HepG2 (cell line): ENCODE measurements around the gene PSMB3. TPM values are rescaled to one million over a fixed set of nuclear protein-coding genes. Genes with fewer than 3 reads are reported as not detected.
A peak's percentile ranks its signal among the peaks of the same experiment; 100 is the strongest.

Source experiments
- EED ChIP-seq: sonication (generic); formaldehyde crosslinking; IDR thresholded peaks from 2 replicates; pipeline ENCODE4 v1.5.0; 2020; ENCODE audit warnings: mild to moderate bottlenecking, missing genetic modification reagents
- ESRRA ChIP-seq: sonication (generic); formaldehyde crosslinking; IDR thresholded peaks from 2 replicates; pipeline ENCODE4 v1.5.1; 2020; ENCODE audit warnings: mild to moderate bottlenecking, low read depth, missing genetic modification reagents
- ETV5 ChIP-seq: IDR thresholded peaks from 2 replicates; pipeline ENCODE4 v1.6.1; 2018; ENCODE audit warnings: missing biosample characterization, missing genetic modification reagents, inconsistent platforms, borderline replicate concordance
- GFI1 ChIP-seq: sonication (generic); formaldehyde crosslinking; IDR thresholded peaks from 2 replicates; pipeline ENCODE4 v1.5.0; 2020; ENCODE audit warnings: missing genetic modification reagents, mild to moderate bottlenecking, borderline replicate concordance
- MAFK ChIP-seq, 2 experiments: IDR thresholded peaks in 1 of 2; conservative IDR thresholded peaks in 1 of 2; 2 replicates each; pipeline ENCODE4 v1.6.1; 2011; ENCODE audit warnings: improper control_type of control experiment in 2 of 2, low read length in 2 of 2
- MZF1 ChIP-seq: sonication (generic); formaldehyde crosslinking; IDR thresholded peaks from 2 replicates; pipeline ENCODE4 v1.8.1; 2023; ENCODE audit warnings: mild to moderate bottlenecking, missing genetic modification reagents, borderline replicate concordance
- SMAD3 ChIP-seq: sonication (generic); formaldehyde crosslinking; IDR thresholded peaks from 2 replicates; pipeline ENCODE4 v1.4.0; 2020; ENCODE audit warnings: missing genetic modification reagents
- SP1 ChIP-seq, 2 experiments: fragments of 450-650 bp in 1 of 2; sonication (generic) in 1 of 2; formaldehyde crosslinking in 1 of 2; IDR thresholded peaks; 2 replicates each; pipeline versions ENCODE4 v1.4.0 to v1.6.1; 2016 to 2020; ENCODE audit warnings: missing genetic modification reagents in 1 of 2
- ZFP62 ChIP-seq: sonication (generic); formaldehyde crosslinking; IDR thresholded peaks from 2 replicates; pipeline ENCODE4 v1.4.0; 2020; ENCODE audit warnings: missing genetic modification reagents
- ZNF75D ChIP-seq: sonication (generic); formaldehyde crosslinking; IDR thresholded peaks from 2 replicates; pipeline ENCODE4 v1.8.1; 2023; ENCODE audit warnings: missing genetic modification reagents, mild to moderate bottlenecking, borderline replicate concordance
- polyA plus RNA-seq, 8 experiments: library from polyadenylated mRNA; depleted of rRNA in 3 of 8; stranded (reverse) in 7 of 8; unstranded in 1 of 8; fragments of >200 nt; fragmentation: Illumina TruSeq in 4 of 8; extraction: Trizol in 4 of 8; gene quantifications; 2 replicates each; pipeline versions ENCODE4 v1.2.1 to v1.2.3, GENCODE V29; 2011 to 2016; ENCODE audit warnings: low read depth in 4 of 8, missing spikeins in 1 of 8, mixed read lengths in 1 of 8; ENCODE audit not compliant: insufficient read depth in 1 of 8
- total RNA-seq, 5 experiments: library from RNA; depleted of rRNA; stranded (reverse); fragments of >200 nt; fragmentation: Illumina TruSeq; extraction: Trizol; gene quantifications; 2 replicates each; pipeline ENCODE4 v1.2.3, GENCODE V29; 2016; ENCODE audit warnings: low read depth in 1 of 5
- TF ChIP-seq, protein P1 (sequence below): sonication (generic); formaldehyde crosslinking; IDR thresholded peaks from 2 replicates; pipeline ENCODE4 v1.9.0; 2021; ENCODE audit warnings: mild to moderate bottlenecking, missing genetic modification reagents
- TF ChIP-seq, protein P2 (sequence below): sonication (generic); formaldehyde crosslinking; IDR thresholded peaks from 2 replicates; pipeline ENCODE4 v1.4.0; 2020; ENCODE audit warnings: missing genetic modification reagents
- TF ChIP-seq, protein P3 (sequence below): sonication (generic); formaldehyde crosslinking; IDR thresholded peaks from 2 replicates; pipeline ENCODE4 v1.4.0; 2020; ENCODE audit warnings: missing genetic modification reagents
- TF ChIP-seq, protein P4 (sequence below): IDR thresholded peaks from 2 replicates; pipeline ENCODE4 v1.6.1; 2016; ENCODE audit warnings: low read depth, missing genetic modification reagents, missing compliant biosample characterization

PSMB3 gene
- total and polyA plus RNA-seq, 2 of the 13 experiments (the other 11 are each of a cell fraction or from before 2014, with no cell fraction given) = 366 to 517 TPM

DNA sequence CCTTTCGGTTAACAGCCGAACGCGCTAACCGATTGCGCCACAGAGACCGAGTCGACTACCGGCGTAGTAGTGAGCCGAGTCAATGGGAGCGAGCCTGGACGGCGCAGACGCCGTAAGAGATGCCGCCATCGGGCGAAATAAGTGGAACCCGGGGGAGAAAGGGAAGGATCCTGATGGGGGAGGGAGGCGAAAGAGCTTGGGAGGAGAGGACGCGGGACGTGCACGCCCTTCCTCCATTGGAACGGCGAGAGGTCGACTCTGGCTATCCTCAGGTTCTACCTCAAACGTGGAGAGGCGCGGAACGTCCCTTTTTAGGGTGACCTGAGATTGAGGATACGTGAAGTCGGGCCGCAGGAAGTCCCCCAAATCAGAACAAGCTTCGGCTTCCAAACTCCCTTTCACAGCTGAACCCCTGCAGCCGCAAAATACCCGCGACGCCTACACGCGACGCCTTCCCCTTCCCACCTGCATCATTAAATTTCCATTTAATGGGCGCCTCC is 683 bp upstream of the PSMB3 start (continued):
- TF ChIP-seq, protein P1, sequence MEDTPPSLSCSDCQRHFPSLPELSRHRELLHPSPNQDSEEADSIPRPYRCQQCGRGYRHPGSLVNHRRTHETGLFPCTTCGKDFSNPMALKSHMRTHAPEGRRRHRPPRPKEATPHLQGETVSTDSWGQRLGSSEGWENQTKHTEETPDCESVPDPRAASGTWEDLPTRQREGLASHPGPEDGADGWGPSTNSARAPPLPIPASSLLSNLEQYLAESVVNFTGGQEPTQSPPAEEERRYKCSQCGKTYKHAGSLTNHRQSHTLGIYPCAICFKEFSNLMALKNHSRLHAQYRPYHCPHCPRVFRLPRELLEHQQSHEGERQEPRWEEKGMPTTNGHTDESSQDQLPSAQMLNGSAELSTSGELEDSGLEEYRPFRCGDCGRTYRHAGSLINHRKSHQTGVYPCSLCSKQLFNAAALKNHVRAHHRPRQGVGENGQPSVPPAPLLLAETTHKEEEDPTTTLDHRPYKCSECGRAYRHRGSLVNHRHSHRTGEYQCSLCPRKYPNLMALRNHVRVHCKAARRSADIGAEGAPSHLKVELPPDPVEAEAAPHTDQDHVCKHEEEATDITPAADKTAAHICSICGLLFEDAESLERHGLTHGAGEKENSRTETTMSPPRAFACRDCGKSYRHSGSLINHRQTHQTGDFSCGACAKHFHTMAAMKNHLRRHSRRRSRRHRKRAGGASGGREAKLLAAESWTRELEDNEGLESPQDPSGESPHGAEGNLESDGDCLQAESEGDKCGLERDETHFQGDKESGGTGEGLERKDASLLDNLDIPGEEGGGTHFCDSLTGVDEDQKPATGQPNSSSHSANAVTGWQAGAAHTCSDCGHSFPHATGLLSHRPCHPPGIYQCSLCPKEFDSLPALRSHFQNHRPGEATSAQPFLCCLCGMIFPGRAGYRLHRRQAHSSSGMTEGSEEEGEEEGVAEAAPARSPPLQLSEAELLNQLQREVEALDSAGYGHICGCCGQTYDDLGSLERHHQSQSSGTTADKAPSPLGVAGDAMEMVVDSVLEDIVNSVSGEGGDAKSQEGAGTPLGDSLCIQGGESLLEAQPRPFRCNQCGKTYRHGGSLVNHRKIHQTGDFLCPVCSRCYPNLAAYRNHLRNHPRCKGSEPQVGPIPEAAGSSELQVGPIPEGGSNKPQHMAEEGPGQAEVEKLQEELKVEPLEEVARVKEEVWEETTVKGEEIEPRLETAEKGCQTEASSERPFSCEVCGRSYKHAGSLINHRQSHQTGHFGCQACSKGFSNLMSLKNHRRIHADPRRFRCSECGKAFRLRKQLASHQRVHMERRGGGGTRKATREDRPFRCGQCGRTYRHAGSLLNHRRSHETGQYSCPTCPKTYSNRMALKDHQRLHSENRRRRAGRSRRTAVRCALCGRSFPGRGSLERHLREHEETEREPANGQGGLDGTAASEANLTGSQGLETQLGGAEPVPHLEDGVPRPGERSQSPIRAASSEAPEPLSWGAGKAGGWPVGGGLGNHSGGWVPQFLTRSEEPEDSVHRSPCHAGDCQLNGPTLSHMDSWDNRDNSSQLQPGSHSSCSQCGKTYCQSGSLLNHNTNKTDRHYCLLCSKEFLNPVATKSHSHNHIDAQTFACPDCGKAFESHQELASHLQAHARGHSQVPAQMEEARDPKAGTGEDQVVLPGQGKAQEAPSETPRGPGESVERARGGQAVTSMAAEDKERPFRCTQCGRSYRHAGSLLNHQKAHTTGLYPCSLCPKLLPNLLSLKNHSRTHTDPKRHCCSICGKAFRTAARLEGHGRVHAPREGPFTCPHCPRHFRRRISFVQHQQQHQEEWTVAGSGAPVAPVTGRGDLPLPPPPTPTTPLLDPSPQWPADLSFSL (CRISPR knock-in tag) = peak; percentile 63
- no peak for TF ChIP-seq MAFK (conservative IDR thresholded peaks at IDR 0.05 in 1 of 2, IDR thresholded peaks at IDR 0.05 in 1 of 2; ENCODE audit: low read length in 2 of 2)
- no peak for TF ChIP-seq SP1 (IDR thresholded peaks at IDR 0.05)
- no peak for TF ChIP-seq SP1 (CRISPR knock-in tag; IDR thresholded peaks at IDR 0.05)
- no peak for TF ChIP-seq MZF1 (CRISPR knock-in tag)
- TF ChIP-seq EED (CRISPR knock-in tag) = peak; percentile 80; the same call in 1 of the 2 replicates
- no peak for TF ChIP-seq ZNF75D
- TF ChIP-seq, protein P2, sequence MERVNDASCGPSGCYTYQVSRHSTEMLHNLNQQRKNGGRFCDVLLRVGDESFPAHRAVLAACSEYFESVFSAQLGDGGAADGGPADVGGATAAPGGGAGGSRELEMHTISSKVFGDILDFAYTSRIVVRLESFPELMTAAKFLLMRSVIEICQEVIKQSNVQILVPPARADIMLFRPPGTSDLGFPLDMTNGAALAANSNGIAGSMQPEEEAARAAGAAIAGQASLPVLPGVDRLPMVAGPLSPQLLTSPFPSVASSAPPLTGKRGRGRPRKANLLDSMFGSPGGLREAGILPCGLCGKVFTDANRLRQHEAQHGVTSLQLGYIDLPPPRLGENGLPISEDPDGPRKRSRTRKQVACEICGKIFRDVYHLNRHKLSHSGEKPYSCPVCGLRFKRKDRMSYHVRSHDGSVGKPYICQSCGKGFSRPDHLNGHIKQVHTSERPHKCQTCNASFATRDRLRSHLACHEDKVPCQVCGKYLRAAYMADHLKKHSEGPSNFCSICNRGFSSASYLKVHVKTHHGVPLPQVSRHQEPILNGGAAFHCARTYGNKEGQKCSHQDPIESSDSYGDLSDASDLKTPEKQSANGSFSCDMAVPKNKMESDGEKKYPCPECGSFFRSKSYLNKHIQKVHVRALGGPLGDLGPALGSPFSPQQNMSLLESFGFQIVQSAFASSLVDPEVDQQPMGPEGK (CRISPR knock-in tag) = peak; percentile 49; the same call in 1 of the 2 replicates
- TF ChIP-seq SMAD3 = peak; percentile 87; the same call in 1 of the 2 replicates
- TF ChIP-seq ESRRA (CRISPR knock-in tag) = peak; percentile 42; the same call in 1 of the 2 replicates
- TF ChIP-seq ZFP62 (CRISPR knock-in tag) = no peak
- TF ChIP-seq, protein P3, sequence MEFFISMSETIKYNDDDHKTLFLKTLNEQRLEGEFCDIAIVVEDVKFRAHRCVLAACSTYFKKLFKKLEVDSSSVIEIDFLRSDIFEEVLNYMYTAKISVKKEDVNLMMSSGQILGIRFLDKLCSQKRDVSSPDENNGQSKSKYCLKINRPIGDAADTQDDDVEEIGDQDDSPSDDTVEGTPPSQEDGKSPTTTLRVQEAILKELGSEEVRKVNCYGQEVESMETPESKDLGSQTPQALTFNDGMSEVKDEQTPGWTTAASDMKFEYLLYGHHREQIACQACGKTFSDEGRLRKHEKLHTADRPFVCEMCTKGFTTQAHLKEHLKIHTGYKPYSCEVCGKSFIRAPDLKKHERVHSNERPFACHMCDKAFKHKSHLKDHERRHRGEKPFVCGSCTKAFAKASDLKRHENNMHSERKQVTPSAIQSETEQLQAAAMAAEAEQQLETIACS (CRISPR knock-in tag) = no peak
- TF ChIP-seq GFI1 = no peak; the same call in 1 of the 2 replicates
- TF ChIP-seq, protein P4, sequence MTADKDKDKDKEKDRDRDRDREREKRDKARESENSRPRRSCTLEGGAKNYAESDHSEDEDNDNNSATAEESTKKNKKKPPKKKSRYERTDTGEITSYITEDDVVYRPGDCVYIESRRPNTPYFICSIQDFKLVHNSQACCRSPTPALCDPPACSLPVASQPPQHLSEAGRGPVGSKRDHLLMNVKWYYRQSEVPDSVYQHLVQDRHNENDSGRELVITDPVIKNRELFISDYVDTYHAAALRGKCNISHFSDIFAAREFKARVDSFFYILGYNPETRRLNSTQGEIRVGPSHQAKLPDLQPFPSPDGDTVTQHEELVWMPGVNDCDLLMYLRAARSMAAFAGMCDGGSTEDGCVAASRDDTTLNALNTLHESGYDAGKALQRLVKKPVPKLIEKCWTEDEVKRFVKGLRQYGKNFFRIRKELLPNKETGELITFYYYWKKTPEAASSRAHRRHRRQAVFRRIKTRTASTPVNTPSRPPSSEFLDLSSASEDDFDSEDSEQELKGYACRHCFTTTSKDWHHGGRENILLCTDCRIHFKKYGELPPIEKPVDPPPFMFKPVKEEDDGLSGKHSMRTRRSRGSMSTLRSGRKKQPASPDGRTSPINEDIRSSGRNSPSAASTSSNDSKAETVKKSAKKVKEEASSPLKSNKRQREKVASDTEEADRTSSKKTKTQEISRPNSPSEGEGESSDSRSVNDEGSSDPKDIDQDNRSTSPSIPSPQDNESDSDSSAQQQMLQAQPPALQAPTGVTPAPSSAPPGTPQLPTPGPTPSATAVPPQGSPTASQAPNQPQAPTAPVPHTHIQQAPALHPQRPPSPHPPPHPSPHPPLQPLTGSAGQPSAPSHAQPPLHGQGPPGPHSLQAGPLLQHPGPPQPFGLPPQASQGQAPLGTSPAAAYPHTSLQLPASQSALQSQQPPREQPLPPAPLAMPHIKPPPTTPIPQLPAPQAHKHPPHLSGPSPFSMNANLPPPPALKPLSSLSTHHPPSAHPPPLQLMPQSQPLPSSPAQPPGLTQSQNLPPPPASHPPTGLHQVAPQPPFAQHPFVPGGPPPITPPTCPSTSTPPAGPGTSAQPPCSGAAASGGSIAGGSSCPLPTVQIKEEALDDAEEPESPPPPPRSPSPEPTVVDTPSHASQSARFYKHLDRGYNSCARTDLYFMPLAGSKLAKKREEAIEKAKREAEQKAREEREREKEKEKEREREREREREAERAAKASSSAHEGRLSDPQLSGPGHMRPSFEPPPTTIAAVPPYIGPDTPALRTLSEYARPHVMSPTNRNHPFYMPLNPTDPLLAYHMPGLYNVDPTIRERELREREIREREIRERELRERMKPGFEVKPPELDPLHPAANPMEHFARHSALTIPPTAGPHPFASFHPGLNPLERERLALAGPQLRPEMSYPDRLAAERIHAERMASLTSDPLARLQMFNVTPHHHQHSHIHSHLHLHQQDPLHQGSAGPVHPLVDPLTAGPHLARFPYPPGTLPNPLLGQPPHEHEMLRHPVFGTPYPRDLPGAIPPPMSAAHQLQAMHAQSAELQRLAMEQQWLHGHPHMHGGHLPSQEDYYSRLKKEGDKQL (CRISPR knock-in tag) = 0 out of 2 replicates have a peak, but pooled peaks have one; percentile 15
- peak; percentile 75 for TF ChIP-seq ETV5 (CRISPR knock-in tag)
